ENCODE data around the gene BARX1. TPM values are rescaled to one million over a fixed set of nuclear protein-coding genes. Genes with fewer than 3 reads are reported as not detected.

Gene BARX1
- total and polyA plus RNA-seq, 2 donors = 0.14 to 0.55 TPM

DNA sequence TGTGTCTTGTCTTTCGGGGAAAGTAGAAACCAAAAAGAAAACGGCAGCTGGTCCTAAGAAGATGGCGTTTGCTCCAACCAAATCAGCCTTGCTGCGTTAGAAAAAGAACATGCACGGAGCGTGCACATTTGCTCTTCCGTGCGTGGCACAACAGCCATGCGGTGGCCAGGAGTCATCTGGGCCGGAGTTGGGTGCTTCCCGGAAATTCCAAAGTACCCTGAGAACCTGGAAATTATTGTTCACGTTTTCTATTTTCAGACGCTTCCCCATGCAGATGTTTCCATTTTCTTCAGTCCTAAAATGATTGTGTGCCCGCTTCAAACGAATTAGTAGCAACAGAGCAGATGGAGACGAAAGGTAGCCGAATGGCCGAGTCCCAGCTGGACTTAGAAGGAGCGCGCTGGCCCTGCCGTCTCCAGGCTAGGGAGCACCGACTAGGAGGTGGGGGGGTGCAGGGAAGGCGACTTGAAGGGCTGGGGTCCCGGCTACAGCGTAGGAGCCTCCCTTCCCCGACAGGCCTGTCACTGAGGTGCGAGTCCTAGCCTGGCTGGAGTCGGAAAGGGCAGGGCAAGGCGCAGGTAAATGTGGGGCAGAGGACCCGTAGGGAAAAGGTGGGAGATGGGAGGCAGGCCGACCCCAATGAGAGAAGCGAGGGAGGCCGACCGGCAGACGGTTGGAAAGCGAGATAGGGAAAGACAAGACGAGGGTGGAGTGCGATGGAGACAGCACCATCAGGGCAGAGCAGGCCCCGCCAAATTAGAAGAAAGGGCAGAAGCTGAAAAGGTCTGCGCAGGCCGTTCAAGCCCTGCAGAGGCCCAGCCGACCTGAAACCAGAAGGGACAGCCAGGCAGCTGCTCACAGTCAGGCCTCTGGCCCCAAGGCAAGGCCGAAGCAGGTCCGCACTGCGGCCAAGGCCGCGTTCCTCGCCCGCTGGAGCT lies 1.4 kb downstream of the BARX1 start:
- no peaks in the 10 kb centered on the region for H3K36me3 ChIP-seq (ENCODE audit: control insufficient read depth in 2 of 2, insufficient read depth in 2 of 2, low read length in 1 of 2)
- H3K9me3 ChIP-seq (ENCODE audit: control insufficient read depth in 2 of 2, insufficient read depth in 1 of 2, low read length in 1 of 2) = peaks cover 0 to 1% of the 10 kb centered on the region in 2 donors
- no peak overlapping the region for H3K4me3 ChIP-seq (ENCODE audit: low read length in 2 of 2)
- H3K4me1 ChIP-seq (ENCODE audit: control insufficient read depth in 2 of 2, insufficient read depth in 2 of 2, low read length in 2 of 2) = peaks cover 0 to 12% of the 10 kb centered on the region in 2 donors
- no peak overlapping the region for H3K27ac ChIP-seq (ENCODE audit: low read depth in 1 of 2, low read length in 1 of 2)
- 15% methylated on average over 49 of the region's 49 CpGs for whole genome bisulfite sequencing
- H3K27me3 ChIP-seq (ENCODE audit: control insufficient read depth in 2 of 2, insufficient read depth in 1 of 2, low read length in 1 of 2) = peaks cover 95 to 96% of the 10 kb centered on the region in 2 donors
- no peak for DNase-seq (ENCODE audit: low read depth in 6 of 9, low spot score in 9 of 9)

DNA sequence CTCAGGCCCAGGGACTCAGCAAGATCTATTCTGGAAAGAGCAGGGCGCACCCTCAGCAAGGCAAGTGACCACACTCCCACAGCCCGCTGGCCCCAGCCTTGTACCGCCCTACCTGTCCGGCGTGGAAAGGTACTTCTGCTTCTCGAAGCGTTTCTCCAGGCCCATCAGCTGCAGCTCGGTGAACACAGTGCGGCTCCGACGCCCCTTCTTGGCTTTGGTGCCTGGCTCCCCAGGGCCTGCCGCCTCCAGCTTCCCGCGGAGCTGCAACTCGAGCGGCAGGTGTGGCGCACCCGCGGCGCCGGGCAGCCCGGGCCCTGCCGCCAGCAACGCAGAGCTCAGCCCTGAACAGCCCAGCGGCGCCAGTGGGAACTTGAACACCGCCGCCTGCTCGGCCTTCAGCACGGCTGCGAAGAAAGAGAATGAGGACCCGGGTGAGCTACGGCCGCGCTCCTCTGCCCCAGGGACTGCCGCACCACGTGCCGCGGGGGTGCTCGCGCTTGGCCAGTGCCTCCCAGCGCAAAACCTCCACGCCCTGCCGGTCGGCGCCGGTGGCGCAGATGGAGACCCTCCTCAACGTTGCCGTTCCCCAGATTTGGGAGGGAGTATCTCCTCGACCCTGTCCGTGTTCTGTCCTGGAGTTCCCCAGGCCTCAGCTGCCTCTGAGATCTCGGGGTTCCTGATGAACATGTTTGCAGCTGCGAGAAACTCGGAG lies 2.2 kb downstream of the BARX1 start:
- H3K27ac ChIP-seq (ENCODE audit: low read depth in 1 of 2, low read length in 1 of 2) = no peak overlapping the region
- H3K4me3 ChIP-seq (ENCODE audit: low read length in 2 of 2) = no peak overlapping the region
- no peaks in the 10 kb centered on the region for H3K9me3 ChIP-seq (ENCODE audit: control insufficient read depth in 2 of 2, insufficient read depth in 1 of 2, low read length in 1 of 2)
- DNase-seq (ENCODE audit: low read depth in 6 of 9, low spot score in 9 of 9) = no peak
- H3K27me3 ChIP-seq (ENCODE audit: control insufficient read depth in 2 of 2, insufficient read depth in 1 of 2, low read length in 1 of 2) = peaks cover 95 to 96% of the 10 kb centered on the region in 2 donors
- WGBS = 2% methylated on average over 55 of the region's 55 CpGs
- H3K36me3 ChIP-seq (ENCODE audit: control insufficient read depth in 2 of 2, insufficient read depth in 2 of 2, low read length in 1 of 2) = no peaks in the 10 kb centered on the region
- H3K4me1 ChIP-seq (ENCODE audit: control insufficient read depth in 2 of 2, insufficient read depth in 2 of 2, low read length in 2 of 2) = peaks cover 0 to 10% of the 10 kb centered on the region in 2 donors

DNA sequence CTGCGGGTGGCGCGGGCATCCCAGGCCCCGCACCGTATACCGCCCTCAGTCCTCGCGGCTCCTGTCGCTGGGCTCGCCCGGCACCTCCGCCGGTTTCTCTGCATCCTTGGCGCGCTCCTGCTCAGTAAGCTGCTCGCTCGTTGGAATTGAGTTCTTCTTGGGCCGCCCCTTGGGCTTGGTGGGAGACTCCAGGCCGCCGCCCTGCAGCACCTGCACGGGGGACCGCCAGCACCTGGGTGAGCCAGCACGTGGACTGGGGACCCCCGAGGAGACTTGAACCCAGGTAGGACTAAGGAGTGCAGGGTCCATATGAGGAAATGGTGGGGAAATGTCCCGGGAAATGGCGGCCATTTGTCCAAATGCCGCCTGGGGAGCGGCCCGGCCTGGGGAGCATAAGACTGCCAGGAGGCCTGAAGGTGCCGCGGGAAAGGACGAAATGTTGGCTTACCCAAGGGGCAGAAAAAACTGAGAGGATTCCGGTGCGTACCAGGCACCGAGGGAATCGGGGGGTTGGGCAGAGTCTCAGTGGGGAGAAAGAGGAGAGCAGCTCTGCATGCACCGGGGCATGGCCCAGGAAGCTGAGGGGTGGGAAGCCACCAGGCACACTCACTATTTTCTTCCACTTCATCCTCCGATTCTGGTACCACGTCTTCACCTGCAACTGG lies 2.9 kb downstream of the BARX1 start:
- 5% methylated on average over 39 of the region's 39 CpGs for WGBS
- Histone ChIP-seq H3K27me3 (ENCODE audit: control insufficient read depth in 2 of 2, insufficient read depth in 1 of 2, low read length in 1 of 2) (peaks cover 95 to 96% of the 10 kb centered on the region in 2 donors), H3K36me3 (ENCODE audit: control insufficient read depth in 2 of 2, insufficient read depth in 2 of 2, low read length in 1 of 2) (no peaks in the 10 kb centered on the region), H3K4me1 (ENCODE audit: control insufficient read depth in 2 of 2, insufficient read depth in 2 of 2, low read length in 2 of 2) (peaks cover 0 to 10% of the 10 kb centered on the region in 2 donors), H3K4me3 (ENCODE audit: low read length in 2 of 2) (no peak overlapping the region), H3K9me3 (ENCODE audit: control insufficient read depth in 2 of 2, insufficient read depth in 1 of 2, low read length in 1 of 2) (no peaks in the 10 kb centered on the region), H3K27ac (ENCODE audit: low read depth in 1 of 2, low read length in 1 of 2) (no peak overlapping the region)
- no peak for DNase-seq (ENCODE audit: low read depth in 6 of 9, low spot score in 9 of 9)

DNA sequence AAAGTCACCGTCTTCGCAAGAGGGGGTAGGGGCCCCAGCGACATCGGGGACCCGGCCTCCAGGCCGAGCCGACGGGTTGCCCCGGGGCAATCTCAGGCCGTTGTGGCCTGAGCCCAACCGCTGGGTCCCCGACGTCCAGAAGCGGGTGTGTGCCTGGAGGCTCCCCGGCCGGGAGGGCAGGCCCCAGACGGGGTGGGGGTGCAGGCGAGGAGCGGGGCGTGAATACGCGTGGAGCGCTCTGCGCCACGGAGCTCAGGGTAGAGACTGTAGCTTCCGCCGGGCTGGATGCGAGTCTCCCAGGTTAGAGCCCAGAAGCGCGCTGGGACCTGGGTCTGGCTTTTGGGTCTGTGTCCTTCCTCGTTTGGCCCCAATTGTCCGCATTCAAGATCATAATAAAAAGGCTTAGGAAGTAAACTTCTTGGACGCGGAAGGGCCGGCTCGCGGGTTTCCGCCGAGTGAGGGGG lies 3.5 kb downstream of the BARX1 start:
- peaks cover 0 to 10% of the 10 kb centered on the region in 2 donors for H3K4me1 ChIP-seq (ENCODE audit: control insufficient read depth in 2 of 2, insufficient read depth in 2 of 2, low read length in 2 of 2)
- peaks cover 94 to 95% of the 10 kb centered on the region in 2 donors for H3K27me3 ChIP-seq (ENCODE audit: control insufficient read depth in 2 of 2, insufficient read depth in 1 of 2, low read length in 1 of 2)
- H3K27ac ChIP-seq (ENCODE audit: low read depth in 1 of 2, low read length in 1 of 2) = no peak overlapping the region
- H3K9me3 ChIP-seq (ENCODE audit: control insufficient read depth in 2 of 2, insufficient read depth in 1 of 2, low read length in 1 of 2) = no peaks in the 10 kb centered on the region
- peak overlapping the region in 1 of 2 donors; percentile 1 for H3K4me3 ChIP-seq (ENCODE audit: low read length in 2 of 2)
- WGBS = 4% methylated on average over 39 of the region's 39 CpGs
- no peaks in the 10 kb centered on the region for H3K36me3 ChIP-seq (ENCODE audit: control insufficient read depth in 2 of 2, insufficient read depth in 2 of 2, low read length in 1 of 2)
- DNase-seq (ENCODE audit: low read depth in 6 of 9, low spot score in 9 of 9) = no peak

DNA sequence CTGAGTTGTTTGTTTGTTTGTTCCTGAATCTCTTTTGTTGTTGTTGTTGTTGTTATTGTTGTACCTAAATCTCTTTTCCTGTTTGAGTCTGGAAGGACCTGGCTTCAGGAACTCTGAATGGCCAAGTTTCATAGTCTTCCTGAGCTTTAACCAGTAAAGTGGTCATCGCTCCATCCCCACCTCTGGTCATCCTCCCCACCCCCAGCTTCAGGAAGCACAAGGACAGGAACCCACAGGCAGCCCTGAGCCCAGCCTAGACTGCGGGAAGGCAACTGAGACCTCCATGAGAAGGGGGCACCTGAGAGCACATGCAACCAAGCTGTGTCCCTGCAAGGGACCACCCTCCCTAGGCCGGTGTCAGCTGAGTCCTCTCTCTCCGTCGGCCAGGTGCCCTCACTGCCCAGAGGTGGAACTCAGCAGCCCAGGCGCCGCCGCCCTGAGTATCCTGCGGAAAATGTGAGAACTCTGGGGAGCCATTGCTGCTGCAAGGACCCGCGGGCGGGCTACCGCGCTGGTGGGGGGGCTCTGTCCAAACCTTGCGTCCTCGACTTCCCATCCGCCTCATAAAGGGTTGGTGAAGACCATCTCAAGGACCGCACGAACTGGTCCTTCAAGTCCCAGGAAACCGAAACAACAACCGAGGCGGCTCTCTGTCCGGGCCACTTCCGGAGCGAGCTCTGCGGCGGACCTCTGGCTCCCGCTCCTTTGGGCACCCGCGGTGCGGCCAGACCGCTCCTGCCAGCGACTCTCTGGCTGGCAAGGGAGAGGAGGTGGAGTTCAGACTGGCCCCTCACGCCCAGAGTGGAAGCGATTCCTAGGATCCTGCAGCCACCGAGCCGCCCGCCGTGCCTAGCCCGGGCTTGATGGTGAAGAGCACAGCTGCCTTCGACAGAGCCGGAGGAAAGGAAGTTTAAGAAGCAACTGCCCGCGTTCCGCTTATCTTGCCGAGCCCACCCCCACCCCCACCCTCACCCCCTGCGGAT lies 4.2 kb downstream of the BARX1 start:
- Histone ChIP-seq H3K4me1 (ENCODE audit: control insufficient read depth in 2 of 2, insufficient read depth in 2 of 2, low read length in 2 of 2) (peaks cover 0 to 10% of the 10 kb centered on the region in 2 donors), H3K27ac (ENCODE audit: low read depth in 1 of 2, low read length in 1 of 2) (no peak overlapping the region), H3K36me3 (ENCODE audit: control insufficient read depth in 2 of 2, insufficient read depth in 2 of 2, low read length in 1 of 2) (no peaks in the 10 kb centered on the region), H3K9me3 (ENCODE audit: control insufficient read depth in 2 of 2, insufficient read depth in 1 of 2, low read length in 1 of 2) (no peaks in the 10 kb centered on the region), H3K27me3 (ENCODE audit: control insufficient read depth in 2 of 2, insufficient read depth in 1 of 2, low read length in 1 of 2) (peaks cover 94 to 95% of the 10 kb centered on the region in 2 donors), H3K4me3 (ENCODE audit: low read length in 2 of 2) (peak overlapping the region in 1 of 2 donors; percentile 1)
- no peak for DNase-seq (ENCODE audit: low read depth in 6 of 9, low spot score in 9 of 9)
- WGBS = 3% methylated on average over 47 of the region's 47 CpGs

DNA sequence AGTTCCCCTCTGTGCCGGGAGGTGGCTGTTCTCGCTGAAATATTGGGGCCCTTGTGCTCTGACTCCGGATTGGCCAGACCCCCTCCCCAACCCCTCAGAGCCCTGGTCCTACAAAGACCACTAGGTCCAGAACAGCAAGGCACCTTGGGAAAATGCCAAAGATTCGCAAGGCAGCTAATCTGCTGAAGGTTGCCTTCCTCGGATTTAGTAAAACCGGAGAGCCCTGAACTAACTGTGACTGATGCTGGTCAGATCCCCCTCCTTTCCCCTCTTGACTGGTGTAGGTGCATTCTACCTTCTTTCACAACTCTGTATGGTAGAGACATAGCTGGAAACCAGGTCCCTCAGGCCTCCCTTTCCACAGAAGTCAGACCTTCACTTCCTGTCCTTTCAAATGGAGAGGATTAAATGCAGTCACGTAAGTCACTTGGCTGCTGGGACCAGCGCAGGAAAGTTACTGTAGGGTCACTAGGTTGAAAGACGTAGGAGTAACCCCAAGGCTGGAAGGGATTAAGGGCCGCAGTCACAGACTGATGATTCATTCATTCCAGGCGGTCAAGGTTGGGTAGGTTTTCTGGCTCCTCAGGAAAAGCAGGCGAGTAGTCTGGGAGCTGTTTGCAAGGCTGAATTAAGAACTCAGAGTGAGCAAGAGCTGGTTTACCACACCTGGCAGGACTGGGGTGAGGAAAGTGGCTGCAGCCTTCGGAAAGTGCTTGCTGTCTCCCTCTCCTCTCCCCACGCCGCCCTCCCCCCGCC lies 5.3 kb downstream of the BARX1 start:
- DNase-seq (ENCODE audit: low read depth in 6 of 9, low spot score in 9 of 9) = no peak
- no peak overlapping the region for H3K4me3 ChIP-seq (ENCODE audit: low read length in 2 of 2)
- H3K4me1 ChIP-seq (ENCODE audit: control insufficient read depth in 2 of 2, insufficient read depth in 2 of 2, low read length in 2 of 2) = peaks cover 0 to 5% of the 10 kb centered on the region in 2 donors
- H3K36me3 ChIP-seq (ENCODE audit: control insufficient read depth in 2 of 2, insufficient read depth in 2 of 2, low read length in 1 of 2) = no peaks in the 10 kb centered on the region
- no peak overlapping the region for H3K27ac ChIP-seq (ENCODE audit: low read depth in 1 of 2, low read length in 1 of 2)
- peaks cover 94 to 99% of the 10 kb centered on the region in 2 donors for H3K27me3 ChIP-seq (ENCODE audit: control insufficient read depth in 2 of 2, insufficient read depth in 1 of 2, low read length in 1 of 2)
- H3K9me3 ChIP-seq (ENCODE audit: control insufficient read depth in 2 of 2, insufficient read depth in 1 of 2, low read length in 1 of 2) = no peaks in the 10 kb centered on the region
- WGBS = 9% methylated on average over 15 of the region's 16 CpGs

DNA sequence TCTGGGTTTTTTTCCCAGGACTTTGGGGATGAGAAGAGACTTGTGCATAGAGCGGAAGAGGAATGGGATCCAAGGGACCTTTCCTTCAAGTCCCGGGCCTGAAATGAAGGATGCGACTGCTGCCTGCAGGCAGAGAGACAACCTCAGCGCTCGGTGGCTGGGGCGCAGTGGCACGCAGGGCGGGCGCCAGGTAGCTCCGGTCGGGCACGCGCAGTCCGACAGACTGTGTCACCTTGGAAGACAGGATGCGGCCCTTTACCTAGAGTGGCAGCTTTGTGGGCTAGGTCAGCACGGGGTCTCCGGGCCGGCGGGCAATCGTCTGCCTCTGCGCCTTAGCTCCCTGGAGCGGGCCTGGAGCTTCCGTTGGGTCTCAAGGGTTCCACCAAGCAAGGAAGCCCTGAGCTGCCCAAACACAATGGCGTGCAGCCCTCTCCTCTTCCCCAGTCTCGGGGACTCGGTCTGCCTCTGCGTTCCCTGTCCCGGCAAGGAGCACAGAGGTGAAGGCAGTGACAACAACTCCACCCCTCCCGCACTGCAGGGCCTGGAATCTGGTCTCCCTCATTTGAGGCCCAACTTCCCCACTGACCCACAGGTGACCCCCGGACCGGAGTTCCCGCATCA lies 6.0 kb downstream of the BARX1 start:
- H3K9me3 ChIP-seq (ENCODE audit: control insufficient read depth in 2 of 2, insufficient read depth in 1 of 2, low read length in 1 of 2) = no peaks in the 10 kb centered on the region
- peaks cover 0 to 5% of the 10 kb centered on the region in 2 donors for H3K4me1 ChIP-seq (ENCODE audit: control insufficient read depth in 2 of 2, insufficient read depth in 2 of 2, low read length in 2 of 2)
- H3K27me3 ChIP-seq (ENCODE audit: control insufficient read depth in 2 of 2, insufficient read depth in 1 of 2, low read length in 1 of 2) = peaks cover 93 to 100% of the 10 kb centered on the region in 2 donors
- DNase-seq (ENCODE audit: low read depth in 6 of 9, low spot score in 9 of 9) = no peak
- no peaks in the 10 kb centered on the region for H3K36me3 ChIP-seq (ENCODE audit: control insufficient read depth in 2 of 2, insufficient read depth in 2 of 2, low read length in 1 of 2)
- WGBS = 6% methylated on average over 32 of the region's 32 CpGs
- H3K27ac ChIP-seq (ENCODE audit: low read depth in 1 of 2, low read length in 1 of 2) = no peak overlapping the region
- no peak overlapping the region for H3K4me3 ChIP-seq (ENCODE audit: low read length in 2 of 2)

All from thymus (tissue), 11 donors.